Measurements from ENCODE around the gene USH1C. TPM values are rescaled to one million over a fixed set of nuclear protein-coding genes. Genes with fewer than 3 reads are reported as not detected.

The USH1C gene
- total and polyA plus RNA-seq, 2 of the 13 experiments (the other 11 are each of a cell fraction or from before 2014, with no cell fraction given): not detected

DNA sequence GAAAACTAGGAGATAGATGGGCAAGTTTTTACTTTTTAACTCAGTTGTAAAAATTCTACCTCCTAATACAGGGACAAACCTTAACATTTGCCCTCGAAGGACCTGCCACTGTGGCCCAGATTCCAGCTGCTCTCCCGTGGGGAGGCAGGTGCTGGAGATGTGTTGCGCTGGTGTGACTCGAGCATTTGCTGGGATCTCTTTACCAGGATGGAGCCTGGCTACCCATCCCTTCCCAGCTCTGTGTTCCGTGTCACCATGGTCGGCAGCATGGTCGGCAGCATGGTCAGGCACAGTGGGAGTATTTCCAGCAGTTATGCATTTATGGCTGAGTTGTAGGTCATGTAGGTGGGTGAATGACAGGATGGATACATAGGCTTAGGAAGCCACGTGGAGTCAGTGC lies 44.0 kb upstream of the USH1C start:
- Histone ChIP-seq H4K20me1 (ENCODE audit: insufficient read depth, low read length) (no peaks in the 10 kb centered on the region), H3K4me3 (replicated peaks in 1 of 3; ENCODE audit: insufficient read depth in 1 of 3, low read depth in 2 of 3, low read length in 3 of 3) (no peak overlapping the region), H3K4me2 (ENCODE audit: low read depth, low read length) (no peak overlapping the region), H3K79me2 (ENCODE audit: insufficient read depth, low read length) (no peaks in the 10 kb centered on the region), H3K4me1 (ENCODE audit: insufficient read depth, low read length) (no peaks in the 10 kb centered on the region), H3K9ac (ENCODE audit: insufficient read depth, low read depth, low read length) (no peak overlapping the region), H3K27me3 (ENCODE audit: control insufficient read depth in 1 of 2, insufficient read depth in 2 of 2, low read length in 2 of 2) (peaks cover 0 to 31% of the 10 kb centered on the region in 2 experiments; a peak in 3 of 5 replicates), H3K9me3 (ENCODE audit: low read length) (no peaks in the 10 kb centered on the region), H3K36me3 (replicated peaks in 1 of 2; ENCODE audit: control insufficient read depth in 1 of 2, insufficient read depth in 2 of 2, low read length in 2 of 2) (no peaks in the 10 kb centered on the region), H2AFZ (ENCODE audit: low read length) (no peak overlapping the region), H3K27ac (ENCODE audit: extremely low read length, insufficient read depth, low read length) (no peak overlapping the region)
- in situ Hi-C loops (cut with HindIII; ENCODE audit: extremely low pct_ligation_motif_present, low pct_unique_long_range_greater_than_20kb): no loop called here
- WGBS (ENCODE audit: low lambda C conversion rate): 0% methylated on average over 2 of the region's 8 CpGs
- ChIA-PET POLR2A (no interaction called here), CTCF (ENCODE audit: low intra/inter-chr PET ratio, low total read pairs) (no interaction called here)
- ATAC-seq (no peak), FAIRE-seq (no peak), DNase-seq (ENCODE audit: low spot score) (no peak)
- intact Hi-C loops (cut with micrococcal nuclease; ENCODE audit: unreplicated experiment): no loop called here
- TF ChIP-seq ZNF782 (CRISPR knock-in tag; IDR thresholded peaks at IDR 0.05; ENCODE audit: borderline replicate concordance): no peak
- TF ChIP-seq, protein P1, sequence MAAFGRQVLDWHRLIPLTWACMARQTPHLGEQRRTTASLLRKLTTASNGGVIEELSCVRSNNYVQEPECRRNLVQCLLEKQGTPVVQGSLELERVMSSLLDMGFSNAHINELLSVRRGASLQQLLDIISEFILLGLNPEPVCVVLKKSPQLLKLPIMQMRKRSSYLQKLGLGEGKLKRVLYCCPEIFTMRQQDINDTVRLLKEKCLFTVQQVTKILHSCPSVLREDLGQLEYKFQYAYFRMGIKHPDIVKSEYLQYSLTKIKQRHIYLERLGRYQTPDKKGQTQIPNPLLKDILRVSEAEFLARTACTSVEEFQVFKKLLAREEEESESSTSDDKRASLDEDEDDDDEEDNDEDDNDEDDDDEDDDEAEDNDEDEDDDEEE (CRISPR knock-in tag; IDR thresholded peaks at IDR 0.05): no peak
- TF ChIP-seq, protein P2, sequence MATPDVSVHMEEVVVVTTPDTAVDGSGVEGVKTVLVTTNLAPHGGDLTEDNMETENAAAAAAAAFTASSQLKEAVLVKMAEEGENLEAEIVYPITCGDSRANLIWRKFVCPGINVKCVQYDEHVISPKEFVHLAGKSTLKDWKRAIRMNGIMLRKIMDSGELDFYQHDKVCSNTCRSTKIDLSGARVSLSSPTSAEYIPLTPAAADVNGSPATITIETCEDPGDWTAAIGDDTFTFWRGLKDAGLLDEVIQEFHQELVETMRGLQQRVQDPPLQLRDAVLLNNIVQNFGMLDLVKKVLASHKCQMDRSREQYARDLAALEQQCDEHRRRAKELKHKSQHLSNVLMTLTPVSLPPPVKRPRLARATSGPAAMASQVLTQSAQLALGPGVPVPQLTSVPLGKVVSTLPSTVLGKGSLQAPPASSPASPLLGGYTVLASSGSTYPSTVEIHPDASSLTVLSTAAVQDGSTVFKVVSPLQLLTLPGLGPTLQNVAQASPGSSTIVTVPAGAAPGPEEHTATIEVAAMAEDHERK (CRISPR knock-in tag; IDR thresholded peaks at IDR 0.05; ENCODE audit: low read depth): no peak
- no peak for TF ChIP-seq ZBTB10 (CRISPR knock-in tag; IDR thresholded peaks at IDR 0.05; ENCODE audit: borderline replicate concordance)
- no peak for TF ChIP-seq ZKSCAN5 (CRISPR knock-in tag; IDR thresholded peaks at IDR 0.05)
- TF ChIP-seq BCL6 (CRISPR knock-in tag; IDR thresholded peaks at IDR 0.05): no peak
- TF ChIP-seq MED8 (CRISPR knock-in tag; IDR thresholded peaks at IDR 0.05; ENCODE audit: insufficient replicate concordance): no peak
- TF ChIP-seq IRF1 (CRISPR knock-in tag; IDR thresholded peaks at IDR 0.05; ENCODE audit: low read depth): no peak
- TF ChIP-seq NCOR1 (IDR thresholded peaks at IDR 0.05; ENCODE audit: borderline replicate concordance, low read length): no peak
- no TSS peak for BruUV-seq (replicated peaks)
